Measurements from ENCODE around the gene GLIPR2.

The GLIPR2 gene

DNA sequence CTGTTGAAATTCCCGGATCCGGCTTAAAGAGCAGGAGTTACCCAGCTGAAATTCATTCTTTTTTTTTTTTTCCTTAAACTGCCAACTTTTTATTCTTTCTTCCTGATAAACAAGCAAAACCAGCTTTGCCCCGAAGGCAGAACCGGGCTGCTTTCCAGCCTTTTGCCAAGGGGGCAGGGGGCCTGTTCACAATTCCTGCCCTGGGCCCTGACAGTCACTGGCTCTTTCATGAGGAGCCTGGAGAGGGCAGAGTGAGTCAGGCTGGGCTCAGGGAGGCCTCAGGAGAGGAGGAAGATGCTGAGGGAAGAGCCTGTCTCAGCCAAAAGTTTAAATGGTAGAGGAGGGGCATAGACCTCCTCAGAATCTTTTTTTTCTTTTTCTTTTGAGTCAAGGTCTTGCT is 4.8 kb downstream of the GLIPR2 start:
- peaks cover 10% of the 10 kb centered on the region for H3K27me3 ChIP-seq (ENCODE audit: low read depth, low read length)
- no peak overlapping the region for H3K4me2 ChIP-seq (ENCODE audit: low read length)
- H3K79me2 ChIP-seq (ENCODE audit: low read length): no peaks in the 10 kb centered on the region
- no peaks in the 10 kb centered on the region for H3K9me3 ChIP-seq (ENCODE audit: insufficient read depth, low read length)
- H3K4me1 ChIP-seq (ENCODE audit: low read length): peaks cover 13% of the 10 kb centered on the region
- H2AFZ ChIP-seq (ENCODE audit: low read depth, low read length): no peak overlapping the region
- no peak overlapping the region for H3K4me3 ChIP-seq (ENCODE audit: low read length)
- H4K20me1 ChIP-seq (ENCODE audit: insufficient read depth, low read length): no peaks in the 10 kb centered on the region
- no peak overlapping the region for H3K27ac ChIP-seq (ENCODE audit: low read length)
- H3K36me3 ChIP-seq (replicated peaks; ENCODE audit: low read depth, low read length): no peaks in the 10 kb centered on the region
- H3K9ac ChIP-seq (ENCODE audit: low read length): no peak overlapping the region
- TF ChIP-seq, protein P1, sequence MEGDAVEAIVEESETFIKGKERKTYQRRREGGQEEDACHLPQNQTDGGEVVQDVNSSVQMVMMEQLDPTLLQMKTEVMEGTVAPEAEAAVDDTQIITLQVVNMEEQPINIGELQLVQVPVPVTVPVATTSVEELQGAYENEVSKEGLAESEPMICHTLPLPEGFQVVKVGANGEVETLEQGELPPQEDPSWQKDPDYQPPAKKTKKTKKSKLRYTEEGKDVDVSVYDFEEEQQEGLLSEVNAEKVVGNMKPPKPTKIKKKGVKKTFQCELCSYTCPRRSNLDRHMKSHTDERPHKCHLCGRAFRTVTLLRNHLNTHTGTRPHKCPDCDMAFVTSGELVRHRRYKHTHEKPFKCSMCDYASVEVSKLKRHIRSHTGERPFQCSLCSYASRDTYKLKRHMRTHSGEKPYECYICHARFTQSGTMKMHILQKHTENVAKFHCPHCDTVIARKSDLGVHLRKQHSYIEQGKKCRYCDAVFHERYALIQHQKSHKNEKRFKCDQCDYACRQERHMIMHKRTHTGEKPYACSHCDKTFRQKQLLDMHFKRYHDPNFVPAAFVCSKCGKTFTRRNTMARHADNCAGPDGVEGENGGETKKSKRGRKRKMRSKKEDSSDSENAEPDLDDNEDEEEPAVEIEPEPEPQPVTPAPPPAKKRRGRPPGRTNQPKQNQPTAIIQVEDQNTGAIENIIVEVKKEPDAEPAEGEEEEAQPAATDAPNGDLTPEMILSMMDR (IDR thresholded peaks at IDR 0.05; ENCODE audit: low read depth, low read length): no peak
- TF ChIP-seq EZH2phosphoT487 (IDR thresholded peaks at IDR 0.05; ENCODE audit: low read depth): no peak

DNA sequence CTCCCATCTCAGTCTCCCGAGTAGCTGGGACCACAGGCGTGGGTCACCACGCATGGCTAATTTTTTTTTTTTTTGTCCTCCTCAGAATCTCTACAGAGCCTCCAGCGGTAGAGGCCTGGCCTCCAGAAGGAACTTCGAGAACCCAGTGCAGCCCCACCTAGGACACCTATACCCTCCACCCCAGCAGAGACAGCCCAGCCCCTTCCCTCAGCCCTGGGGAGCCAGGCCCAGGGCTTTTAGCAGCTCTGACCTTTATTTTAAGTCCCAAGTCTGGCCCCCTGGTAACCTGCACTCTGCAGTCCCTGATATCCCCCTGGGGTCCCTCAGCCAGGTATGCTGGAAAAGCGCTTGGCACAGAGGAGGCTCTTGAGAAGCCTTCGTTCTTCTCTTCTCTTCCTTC is 5.2 kb downstream of the GLIPR2 start:
- Histone ChIP-seq H3K36me3 (replicated peaks; ENCODE audit: low read depth, low read length) (no peaks in the 10 kb centered on the region), H3K9me3 (ENCODE audit: insufficient read depth, low read length) (no peaks in the 10 kb centered on the region), H3K4me1 (ENCODE audit: low read length) (peaks cover 13% of the 10 kb centered on the region), H3K9ac (ENCODE audit: low read length) (no peak overlapping the region), H3K4me3 (ENCODE audit: low read length) (no peak overlapping the region), H4K20me1 (ENCODE audit: insufficient read depth, low read length) (no peaks in the 10 kb centered on the region), H2AFZ (ENCODE audit: low read depth, low read length) (no peak overlapping the region), H3K79me2 (ENCODE audit: low read length) (no peaks in the 10 kb centered on the region), H3K27me3 (ENCODE audit: low read depth, low read length) (peaks cover 10% of the 10 kb centered on the region), H3K27ac (ENCODE audit: low read length) (no peak overlapping the region), H3K4me2 (ENCODE audit: low read length) (no peak overlapping the region)
- TF ChIP-seq EZH2phosphoT487 (IDR thresholded peaks at IDR 0.05; ENCODE audit: low read depth): no peak
- TF ChIP-seq, protein P1 (IDR thresholded peaks at IDR 0.05; ENCODE audit: low read depth, low read length): no peak

DNA sequence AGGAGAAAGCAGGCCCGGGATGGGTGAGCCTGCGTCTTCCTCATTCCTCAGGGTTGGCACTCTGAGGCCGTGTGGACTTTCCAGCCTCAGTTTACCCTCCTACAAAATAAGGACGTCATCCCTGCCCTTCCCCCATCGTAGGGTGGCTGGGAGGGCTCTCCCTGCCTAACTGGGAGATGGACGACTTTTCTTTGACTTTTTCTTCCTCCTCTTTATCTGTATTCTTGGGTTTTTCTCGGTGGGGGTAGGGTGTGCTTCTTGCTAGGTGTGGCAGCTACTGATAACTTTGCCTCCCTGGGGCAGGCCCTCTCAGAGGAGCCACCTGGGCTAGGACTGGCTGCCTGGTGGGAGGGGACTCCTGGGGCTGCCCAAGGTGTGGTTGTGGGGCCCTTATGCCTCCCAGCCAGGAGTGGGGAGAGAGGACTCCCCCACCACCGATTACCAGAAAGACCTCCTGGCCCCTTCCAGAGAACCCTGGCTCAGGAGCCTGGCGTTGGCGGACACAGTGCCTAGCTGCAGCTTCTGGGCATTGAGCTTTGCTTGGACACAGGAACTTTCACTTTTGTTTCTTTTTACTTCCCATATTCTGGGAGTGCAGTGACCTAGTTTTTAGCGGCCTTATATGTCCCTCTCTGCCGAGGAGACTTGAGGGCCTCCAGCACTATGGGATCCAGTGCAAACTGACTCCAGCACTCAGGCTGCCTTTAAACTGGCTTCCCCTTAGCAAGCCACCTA is 6.1 kb downstream of the GLIPR2 start:
- H3K27me3 ChIP-seq (ENCODE audit: low read depth, low read length): peaks cover 3% of the 10 kb centered on the region
- no peaks in the 10 kb centered on the region for H3K79me2 ChIP-seq (ENCODE audit: low read length)
- peak overlapping the region; percentile 20 for H3K4me2 ChIP-seq (ENCODE audit: low read length)
- no peaks in the 10 kb centered on the region for H4K20me1 ChIP-seq (ENCODE audit: insufficient read depth, low read length)
- H3K4me1 ChIP-seq (ENCODE audit: low read length): peaks cover 7% of the 10 kb centered on the region; the same call in 1 of the 2 replicates
- no peak overlapping the region for H3K4me3 ChIP-seq (ENCODE audit: low read length)
- no peak overlapping the region for H2AFZ ChIP-seq (ENCODE audit: low read depth, low read length)
- H3K27ac ChIP-seq (ENCODE audit: low read length): no peak overlapping the region
- TF ChIP-seq, protein P1 (IDR thresholded peaks at IDR 0.05; ENCODE audit: low read depth, low read length): no peak
- no peak for TF ChIP-seq EZH2phosphoT487 (IDR thresholded peaks at IDR 0.05; ENCODE audit: low read depth)
- no peaks in the 10 kb centered on the region for H3K36me3 ChIP-seq (replicated peaks; ENCODE audit: low read depth, low read length)
- no peak overlapping the region for H3K9ac ChIP-seq (ENCODE audit: low read length)
- H3K9me3 ChIP-seq (ENCODE audit: insufficient read depth, low read length): no peaks in the 10 kb centered on the region

DNA sequence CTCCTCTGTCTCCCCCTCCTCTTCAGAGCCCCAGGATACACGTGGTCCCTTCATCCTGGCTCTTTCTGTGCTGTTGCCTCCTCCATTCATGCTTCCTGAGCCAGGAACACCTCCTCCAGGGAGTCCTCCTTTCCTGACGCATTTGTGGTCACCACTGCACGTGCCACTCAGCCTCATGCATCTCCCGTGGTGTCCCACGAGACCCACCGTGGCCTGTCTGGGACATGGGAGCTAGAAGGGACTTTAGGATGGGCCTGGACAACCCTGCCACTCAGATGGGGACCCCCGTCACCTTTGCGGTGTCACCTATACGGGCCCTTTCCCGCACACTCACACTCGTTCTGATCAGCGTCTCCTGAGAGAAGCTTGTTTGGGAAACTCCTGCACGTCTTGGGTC is 6.7 kb downstream of the GLIPR2 start:
- H3K4me3 ChIP-seq (ENCODE audit: low read length): no peak overlapping the region
- H3K9me3 ChIP-seq (ENCODE audit: insufficient read depth, low read length): no peaks in the 10 kb centered on the region
- H3K36me3 ChIP-seq (replicated peaks; ENCODE audit: low read depth, low read length): no peaks in the 10 kb centered on the region
- H3K27ac ChIP-seq (ENCODE audit: low read length): no peak overlapping the region
- H3K9ac ChIP-seq (ENCODE audit: low read length): no peak overlapping the region
- H3K4me1 ChIP-seq (ENCODE audit: low read length): peaks cover 6% of the 10 kb centered on the region; the same call in 1 of the 2 replicates
- no peak for TF ChIP-seq EZH2phosphoT487 (IDR thresholded peaks at IDR 0.05; ENCODE audit: low read depth)
- TF ChIP-seq, protein P1 (IDR thresholded peaks at IDR 0.05; ENCODE audit: low read depth, low read length): no peak
- H4K20me1 ChIP-seq (ENCODE audit: insufficient read depth, low read length): no peaks in the 10 kb centered on the region
- no peak overlapping the region for H2AFZ ChIP-seq (ENCODE audit: low read depth, low read length)
- no peaks in the 10 kb centered on the region for H3K79me2 ChIP-seq (ENCODE audit: low read length)
- H3K4me2 ChIP-seq (ENCODE audit: low read length): peak overlapping the region; percentile 20; the same call in 1 of the 2 replicates
- no peaks in the 10 kb centered on the region for H3K27me3 ChIP-seq (ENCODE audit: low read depth, low read length)
